Measurements from ENCODE around the gene TMEM259. TPM values are rescaled to one million over a fixed set of nuclear protein-coding genes. Genes with fewer than 3 reads are reported as not detected.

Gene TMEM259
- total and polyA plus RNA-seq, 2 donors (not counting 1 experiment from before 2014, with no cell fraction given), result 373 to 607 TPM

GRCh38 chr19:1019980-1020867 lies 699 bp downstream of the TMEM259 start:
- peak overlapping the region; percentile 99 for H3K4me2 ChIP-seq (replicated peaks; ENCODE audit: low read depth, low read length, poor library complexity, severe bottlenecking)
- peaks cover 46% of the 10 kb centered on the region for H3K4me1 Mint-ChIP-seq
- H3K27ac Mint-ChIP-seq, result peak overlapping the region; percentile 87
- DNase-seq, result peak; percentile 47
- peak overlapping the region; percentile 89 for H3K4me3 Mint-ChIP-seq
- H3K36me3 ChIP-seq (replicated peaks in 1 of 2; ENCODE audit: control extremely low read depth in 1 of 2, control insufficient read depth in 1 of 2, extremely low read depth in 1 of 2, insufficient read depth in 2 of 2, low read length in 1 of 2), result peaks cover 0 to 8% of the 10 kb centered on the region in 2 experiments
- peak overlapping the region; percentile 55 to 99 for H3K27ac ChIP-seq (ENCODE audit: low read length in 2 of 2)
- H3K4me1 ChIP-seq (ENCODE audit: control insufficient read depth in 2 of 2, insufficient read depth in 2 of 2, low read length in 2 of 2), result peaks cover 41 to 65% of the 10 kb centered on the region in 2 donors
- H3K9ac ChIP-seq (ENCODE audit: low read length), result peak overlapping the region; percentile 95
- no peaks in the 10 kb centered on the region for H3K9me3 Mint-ChIP-seq (ENCODE audit: insufficient read depth)
- peaks cover 58% of the 10 kb centered on the region for H3K79me2 ChIP-seq (ENCODE audit: control insufficient read depth, insufficient read depth, low read length)
- POLR2A ChIA-PET, result interaction anchor here (0.5 to 1.4 kb wide), 7 partner anchors 20 to 492 kb away, joined by 3 to 6 read pairs (median 3); partner anchors contain the start of genes ABCA7 and ARHGAP45
- WGBS (ENCODE audit: insufficient coverage), result 1% methylated on average over 60 of the region's 60 CpGs
- H3K4me3 ChIP-seq (ENCODE audit: control extremely low read depth in 1 of 5, extremely low read depth in 1 of 5, insufficient read depth in 1 of 5, low read depth in 2 of 5, low read length in 4 of 5), result peak overlapping the region; percentile 34 to 94 (median 87)
- no peaks in the 10 kb centered on the region for H3K27me3 Mint-ChIP-seq
- TF ChIP-seq CTCF (IDR thresholded peaks at IDR 0.05), result no peak
- intact Hi-C loops (cut with micrococcal nuclease), result loop anchor here (2.0 to 10.0 kb wide), 2 partner anchors 75 to 225 kb away; partner anchors contain the start of genes ATP5F1D, MIDN and POLR2E
- CTCF ChIA-PET, result interaction anchor here (1.4 to 1.8 kb wide), 2 partner anchors 15 to 17 kb away, joined by 3 to 4 read pairs; no protein-coding TSS in a partner anchor
- H3K27me3 ChIP-seq (replicated peaks in 1 of 4; ENCODE audit: control extremely low read depth in 1 of 4, control insufficient read depth in 3 of 4, insufficient read depth in 4 of 4, low read length in 3 of 4), result no peaks in the 10 kb centered on the region
- no peaks in the 10 kb centered on the region for H3K9me3 ChIP-seq (ENCODE audit: control extremely low read depth in 1 of 3, control insufficient read depth in 2 of 3, insufficient read depth in 1 of 3, low read length in 2 of 3)
- no peak for ATAC-seq (ENCODE audit: low read depth)
- H2AFZ ChIP-seq (ENCODE audit: insufficient read depth, low read depth, low read length, poor library complexity, severe bottlenecking), result peak overlapping the region; percentile 56
- H4K20me1 ChIP-seq (ENCODE audit: control insufficient read depth, insufficient read depth, low read length, poor library complexity, severe bottlenecking), result peaks cover 54% of the 10 kb centered on the region

- Mint-ChIP-seq H3K9me3 (ENCODE audit: insufficient read depth) (no peaks in the 10 kb centered on the region), H3K27ac (peak overlapping the region; percentile 87), H3K4me3 (peak overlapping the region; percentile 89), H3K27me3 (no peaks in the 10 kb centered on the region), H3K4me1 (peaks cover 46% of the 10 kb centered on the region)
- Histone ChIP-seq H3K36me3 (replicated peaks in 1 of 2; ENCODE audit: control extremely low read depth in 1 of 2, control insufficient read depth in 1 of 2, extremely low read depth in 1 of 2, insufficient read depth in 2 of 2, low read length in 1 of 2) (peaks cover 0 to 10% of the 10 kb centered on the region in 2 experiments), H3K9ac (ENCODE audit: low read length) (peak overlapping the region; percentile 95), H3K79me2 (ENCODE audit: control insufficient read depth, insufficient read depth, low read length) (peaks cover 64% of the 10 kb centered on the region), H2AFZ (ENCODE audit: insufficient read depth, low read depth, low read length, poor library complexity, severe bottlenecking) (no peak overlapping the region), H3K4me3 (ENCODE audit: control extremely low read depth in 1 of 5, extremely low read depth in 1 of 5, insufficient read depth in 1 of 5, low read depth in 2 of 5, low read length in 4 of 5) (peak overlapping the region in 4 of 5 experiments; percentile 80 to 94 (median 88)), H3K4me1 (ENCODE audit: control insufficient read depth in 2 of 2, insufficient read depth in 2 of 2, low read length in 2 of 2) (peaks cover 41 to 65% of the 10 kb centered on the region in 2 donors), H3K27me3 (replicated peaks in 1 of 4; ENCODE audit: control extremely low read depth in 1 of 4, control insufficient read depth in 3 of 4, insufficient read depth in 4 of 4, low read length in 3 of 4) (no peaks in the 10 kb centered on the region), H3K4me2 (replicated peaks; ENCODE audit: low read depth, low read length, poor library complexity, severe bottlenecking) (peak overlapping the region; percentile 99), H4K20me1 (ENCODE audit: control insufficient read depth, insufficient read depth, low read length, poor library complexity, severe bottlenecking) (peaks cover 61% of the 10 kb centered on the region), H3K27ac (ENCODE audit: low read length in 2 of 2) (peak overlapping the region in 1 of 2 donors; percentile 99), H3K9me3 (ENCODE audit: control extremely low read depth in 1 of 3, control insufficient read depth in 2 of 3, insufficient read depth in 1 of 3, low read length in 2 of 3) (no peaks in the 10 kb centered on the region)
- ATAC-seq (ENCODE audit: low read depth), result no peak
- whole genome bisulfite sequencing (ENCODE audit: insufficient coverage), result 70% methylated on average over 18 of the region's 18 CpGs
- POLR2A ChIA-PET, result interaction anchor here (0.7 to 1.4 kb wide), 4 partner anchors 20 to 250 kb away, joined by 3 to 5 read pairs (median 4); partner anchors contain the start of genes ABCA7, ARHGAP45 and CIRBP
- no peak for TF ChIP-seq EZH2 (IDR thresholded peaks at IDR 0.05; ENCODE audit: borderline replicate concordance, insufficient read depth, low read depth, low read length, poor library complexity, severe bottlenecking)
- no peak for TF ChIP-seq CTCF (IDR thresholded peaks at IDR 0.05)
- CTCF ChIA-PET, result interaction anchor here (1.4 to 1.8 kb wide), 3 partner anchors 15 to 221 kb away, joined by 3 to 6 read pairs (median 4); no protein-coding TSS in a partner anchor
- intact Hi-C loops (cut with micrococcal nuclease), result no loop called here
- DNase-seq, result no peak
Observed at GRCh38 chr19:1019616-1019961, 1.3 kb downstream of the TMEM259 start.
